HG02852 (cell line): ENCODE results near the gene SNED1.

Source experiments
- ATAC-seq: cut with Tn5 transposase; IDR thresholded peaks from one replicate; pipeline ENCODE4 v1.9.1; 2021; ENCODE audit warnings: mild to moderate bottlenecking, moderate library complexity; ENCODE audit not compliant: unreplicated experiment

Gene SNED1

DNA sequence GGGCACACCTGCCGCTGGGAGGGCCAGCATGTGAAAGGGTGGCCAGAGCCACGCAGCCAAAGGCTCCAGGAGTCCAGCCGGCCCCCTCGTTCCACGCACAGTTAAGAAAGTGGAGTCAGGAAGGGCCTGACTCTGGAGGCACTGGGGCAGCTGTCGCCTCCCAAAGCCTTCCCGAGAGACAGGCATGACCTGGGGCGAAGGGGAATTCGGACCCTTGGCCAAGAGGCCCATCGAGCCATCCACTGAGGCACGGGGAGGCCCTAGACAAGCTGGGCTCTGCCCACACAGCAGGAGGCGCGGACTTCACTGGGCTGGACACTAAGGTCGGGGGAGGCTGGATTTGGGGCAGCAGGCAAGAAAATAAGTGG lies 38.5 kb upstream of the SNED1 start:
- ATAC-seq = no peak

DNA sequence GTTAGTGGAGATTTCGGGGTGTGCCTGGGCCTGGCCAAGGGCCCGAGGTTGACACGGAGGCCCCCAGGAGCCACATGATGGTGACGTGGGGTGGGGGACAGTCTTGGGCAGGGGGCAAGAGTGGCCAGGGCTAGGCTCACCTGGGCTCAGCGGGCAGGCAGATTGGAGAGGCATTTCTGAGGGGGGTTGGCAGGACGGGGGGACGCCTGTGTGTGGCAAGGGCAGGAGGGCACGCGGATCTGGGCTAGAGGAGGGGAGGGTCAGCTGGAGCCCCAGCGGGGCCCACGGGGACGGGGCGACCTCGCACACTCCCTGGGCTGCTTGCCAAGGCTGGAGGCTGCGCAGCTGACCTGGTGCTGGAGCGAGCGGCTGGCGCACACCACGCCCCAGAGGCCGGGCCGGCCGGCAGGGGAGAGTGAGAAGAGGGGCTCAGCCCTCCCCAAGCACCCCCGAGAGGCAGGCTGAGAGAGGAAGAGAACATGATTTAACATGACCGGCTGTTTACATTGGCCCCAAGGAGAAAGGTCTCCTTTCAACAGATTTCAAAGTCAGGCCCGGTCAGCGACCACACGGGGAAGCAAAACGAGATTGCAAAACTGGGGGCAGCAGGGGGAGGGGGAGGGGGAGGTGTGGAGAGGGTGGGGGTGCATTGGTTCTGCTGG lies 38.0 kb upstream of the SNED1 start:
- ATAC-seq = no peak

DNA sequence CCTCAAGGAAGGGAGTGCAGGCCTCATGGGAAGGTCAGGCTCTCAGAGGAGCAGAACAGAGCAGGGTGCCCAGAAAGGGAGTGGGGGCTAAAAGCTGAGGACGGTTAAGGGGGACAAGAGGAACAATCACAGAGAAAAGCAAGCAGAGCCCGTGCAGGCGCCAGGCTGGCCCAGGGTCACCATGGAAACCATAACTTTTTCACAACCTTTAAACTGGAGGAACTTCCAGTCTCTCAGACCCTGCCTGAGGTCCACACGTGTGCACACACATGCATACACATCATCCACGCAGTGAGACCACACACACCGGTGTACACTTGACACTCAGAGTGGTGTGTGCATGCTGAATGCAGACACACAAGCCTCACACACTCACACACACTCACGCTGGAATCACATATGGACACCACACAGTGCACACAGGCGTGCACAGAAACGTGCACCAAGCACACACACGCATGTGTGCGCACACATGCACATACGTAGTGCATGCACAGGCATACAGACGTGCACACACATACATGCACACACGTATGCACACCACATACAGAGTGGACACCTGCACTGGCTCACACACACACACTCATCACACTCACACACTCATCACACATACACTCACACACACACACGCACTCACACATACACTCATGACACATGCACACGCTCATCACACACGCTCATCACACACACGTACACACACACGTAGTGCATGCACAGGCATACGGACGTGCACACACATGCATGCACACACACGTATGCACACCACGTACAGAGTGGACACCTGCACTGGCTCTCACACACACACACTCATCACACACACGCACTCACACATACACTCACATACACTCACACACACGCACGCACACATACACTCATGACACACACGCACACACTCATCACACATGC lies 37.2 kb upstream of the SNED1 start:
- no peak for ATAC-seq

DNA sequence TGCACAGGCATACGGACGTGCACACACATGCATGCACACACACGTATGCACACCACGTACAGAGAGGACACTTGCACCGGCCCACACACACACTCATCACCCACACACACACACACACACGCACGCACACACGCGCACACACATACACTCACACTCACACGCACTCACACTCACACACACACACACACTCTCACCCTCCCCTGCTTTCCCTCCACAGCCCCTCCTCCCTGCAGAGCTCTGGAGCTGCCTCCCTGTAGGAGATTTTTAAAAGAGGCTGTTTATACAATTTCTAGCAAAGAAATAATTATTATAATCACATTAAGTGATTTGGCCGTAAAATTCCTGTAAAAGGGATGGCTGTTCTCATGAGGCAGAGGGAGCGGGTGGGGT lies 36.5 kb upstream of the SNED1 start:
- no peak for ATAC-seq

DNA sequence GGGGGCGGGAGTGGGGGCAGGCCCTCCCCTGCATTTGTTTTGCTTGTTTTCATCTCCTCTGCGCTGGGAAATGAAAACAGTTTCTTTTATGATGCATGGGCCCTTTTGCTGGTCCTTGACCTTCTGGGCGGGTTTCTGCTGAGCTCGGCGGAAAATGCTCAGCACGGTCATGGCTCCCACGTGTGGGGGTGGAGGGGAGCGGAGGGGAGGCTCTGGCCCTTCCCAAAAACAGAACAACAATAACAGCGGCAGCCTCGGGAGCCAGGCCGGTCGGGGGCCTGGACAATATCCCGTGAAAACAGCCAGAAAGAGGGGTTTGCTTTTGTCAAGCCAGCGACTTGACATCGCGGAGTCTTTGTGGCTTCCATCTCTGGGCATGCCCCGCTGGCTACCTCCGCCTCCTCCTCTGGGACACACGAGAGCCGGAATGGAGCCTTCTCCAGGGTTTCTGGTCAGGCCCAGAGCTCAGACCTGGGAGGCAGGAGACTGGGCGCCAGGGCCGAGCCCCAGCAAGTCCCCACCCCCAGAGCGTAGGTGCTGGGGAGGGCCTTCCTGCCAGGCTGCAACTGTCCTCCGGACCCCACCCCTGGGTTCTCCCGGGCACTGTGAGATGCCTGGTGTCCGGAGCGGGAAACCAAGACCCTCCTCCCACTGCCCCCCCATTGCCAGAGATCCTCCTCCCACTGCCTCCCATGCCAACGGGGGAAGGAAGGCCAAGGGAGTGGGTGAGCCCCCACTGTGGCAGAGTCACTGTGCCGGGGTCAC lies 35.9 kb upstream of the SNED1 start:
- no peak for ATAC-seq

DNA sequence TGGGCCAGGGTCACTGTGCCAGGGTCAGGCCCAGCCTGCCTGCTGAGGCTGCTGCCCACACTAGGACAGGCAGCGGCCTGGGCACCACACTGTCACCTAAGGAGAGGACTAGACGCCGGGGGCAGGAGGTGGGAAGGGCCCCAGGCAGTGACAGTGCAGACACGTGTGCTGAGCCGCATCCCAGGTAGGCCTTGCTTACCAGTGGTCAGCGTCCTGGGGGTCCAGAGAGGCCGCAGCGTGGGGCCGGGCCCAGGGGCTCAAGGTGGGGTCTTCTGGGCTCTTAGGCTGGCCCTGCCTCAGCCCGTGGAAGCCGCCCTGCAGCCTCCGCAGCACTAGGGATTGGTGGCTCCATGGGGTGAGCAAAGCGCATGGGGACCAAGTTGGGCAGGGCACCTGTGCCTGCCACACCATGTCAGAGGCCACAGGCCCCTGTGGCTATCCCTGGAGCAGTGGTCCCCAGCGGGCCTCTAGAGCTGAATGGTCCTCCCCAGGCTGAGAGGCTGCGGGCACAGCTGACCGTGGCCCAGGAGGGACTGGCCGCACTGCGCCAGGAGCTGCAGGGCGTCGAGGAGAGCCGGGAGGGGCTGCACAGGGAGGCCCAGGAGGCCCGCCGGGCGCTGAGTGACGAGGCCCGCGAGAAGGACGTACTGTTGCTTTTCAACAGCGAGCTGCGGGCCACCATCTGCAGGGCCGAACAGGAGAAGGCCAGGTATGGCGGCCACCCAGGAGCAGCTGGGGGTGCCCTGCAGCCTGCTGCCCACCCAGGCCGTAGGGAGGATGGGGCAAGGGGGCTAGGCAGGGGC lies 35.2 kb upstream of the SNED1 start:
- ATAC-seq = no peak

DNA sequence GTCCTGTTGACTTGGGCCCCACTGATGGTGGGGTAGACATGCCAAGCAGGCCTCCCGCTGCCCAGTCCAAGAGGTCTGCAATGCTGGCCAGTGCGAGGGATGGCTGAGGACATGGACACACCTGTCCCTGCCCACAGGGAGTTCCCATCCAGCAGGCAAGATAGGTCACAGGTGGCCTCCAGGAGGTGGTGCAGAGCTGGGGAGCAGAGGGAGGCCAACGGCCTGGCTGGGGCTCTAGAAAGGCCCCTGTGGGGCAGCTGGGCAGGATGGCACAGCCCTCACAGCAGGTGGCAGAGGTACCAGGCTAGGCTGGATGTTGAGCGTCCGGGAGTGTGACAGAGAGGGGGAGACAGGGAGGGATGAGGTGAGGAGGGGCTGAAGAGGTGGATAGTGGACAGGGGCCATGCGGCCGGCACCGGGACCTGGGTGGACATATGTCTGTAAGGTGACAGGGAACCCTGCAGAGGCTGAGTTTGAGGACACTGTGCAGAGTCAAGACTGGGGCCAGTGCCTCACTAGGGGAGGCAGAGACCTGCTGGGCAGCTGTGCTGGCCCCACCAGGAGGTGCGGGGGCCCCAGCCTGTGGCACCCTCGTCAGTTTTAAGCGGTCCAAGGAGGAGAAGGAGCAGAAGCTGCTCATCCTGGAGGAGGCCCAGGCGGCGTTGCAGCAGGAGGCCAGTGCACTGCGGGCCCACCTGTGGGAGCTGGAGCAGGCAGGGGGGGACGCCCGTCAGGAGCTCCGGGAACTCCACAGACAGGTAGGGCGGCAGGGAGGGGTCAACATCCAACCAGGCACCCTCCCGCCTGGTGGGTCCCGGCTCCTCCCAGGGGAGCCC lies 34.3 kb upstream of the SNED1 start:
- no peak for ATAC-seq

DNA sequence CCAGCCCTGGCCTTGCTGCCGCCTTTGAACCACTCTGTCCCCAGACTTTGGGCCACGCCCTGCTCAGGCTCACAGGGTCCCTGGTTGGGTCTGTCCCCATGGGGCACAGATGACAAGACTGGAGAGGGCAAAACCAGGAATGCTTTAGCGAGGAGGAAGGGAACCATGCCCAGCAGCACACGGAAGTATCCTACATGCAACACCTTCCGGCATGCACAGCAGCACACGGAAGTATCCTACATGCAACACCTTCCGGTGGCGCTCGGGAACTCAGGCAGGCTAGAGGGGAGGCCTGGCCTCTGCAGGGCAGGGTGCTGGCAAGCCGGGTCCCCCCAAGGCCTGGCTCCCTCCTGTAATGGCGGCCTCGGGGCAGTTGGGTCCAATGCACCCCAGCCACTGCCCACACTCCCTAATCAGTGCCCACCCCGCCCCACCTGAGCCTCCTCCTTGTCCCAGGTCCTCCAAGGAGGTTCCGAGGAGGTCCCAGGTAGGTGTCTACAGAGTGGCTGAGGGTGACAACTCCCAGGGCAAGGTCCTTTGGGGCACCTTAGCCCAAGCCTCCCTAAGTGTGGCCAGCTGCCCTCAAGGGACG lies 33.6 kb upstream of the SNED1 start:
- no peak for ATAC-seq

DNA sequence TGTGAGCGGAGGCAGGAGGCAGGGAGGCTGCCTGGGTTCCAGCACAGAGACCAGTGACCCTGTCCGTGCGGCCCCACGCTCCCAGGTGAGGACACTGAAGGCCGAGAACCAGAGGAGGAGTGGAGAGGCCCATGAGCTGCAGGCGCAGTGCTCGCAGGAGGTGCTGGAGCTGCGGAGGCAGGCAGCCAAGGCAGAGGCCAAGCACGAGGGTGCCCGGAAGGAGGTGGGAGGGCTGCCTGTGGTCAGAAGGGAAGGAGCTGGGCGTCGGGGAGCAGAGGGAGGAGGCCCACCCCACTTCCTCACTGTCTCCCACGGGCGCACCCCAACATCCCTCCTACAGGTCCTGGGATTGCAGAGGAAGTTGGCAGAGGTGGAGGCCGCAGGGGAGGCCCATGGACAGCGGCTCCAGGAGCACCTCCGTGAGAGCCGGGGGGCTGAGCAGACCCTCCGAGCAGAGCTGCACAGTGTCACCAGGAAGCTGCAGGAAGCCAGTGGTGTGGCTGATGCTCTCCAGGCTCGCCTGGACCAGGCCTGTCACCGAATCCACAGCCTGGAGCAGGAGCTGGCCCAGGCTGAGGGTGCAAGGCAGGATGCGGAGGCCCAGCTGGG lies 33.0 kb upstream of the SNED1 start:
- no peak for ATAC-seq

DNA sequence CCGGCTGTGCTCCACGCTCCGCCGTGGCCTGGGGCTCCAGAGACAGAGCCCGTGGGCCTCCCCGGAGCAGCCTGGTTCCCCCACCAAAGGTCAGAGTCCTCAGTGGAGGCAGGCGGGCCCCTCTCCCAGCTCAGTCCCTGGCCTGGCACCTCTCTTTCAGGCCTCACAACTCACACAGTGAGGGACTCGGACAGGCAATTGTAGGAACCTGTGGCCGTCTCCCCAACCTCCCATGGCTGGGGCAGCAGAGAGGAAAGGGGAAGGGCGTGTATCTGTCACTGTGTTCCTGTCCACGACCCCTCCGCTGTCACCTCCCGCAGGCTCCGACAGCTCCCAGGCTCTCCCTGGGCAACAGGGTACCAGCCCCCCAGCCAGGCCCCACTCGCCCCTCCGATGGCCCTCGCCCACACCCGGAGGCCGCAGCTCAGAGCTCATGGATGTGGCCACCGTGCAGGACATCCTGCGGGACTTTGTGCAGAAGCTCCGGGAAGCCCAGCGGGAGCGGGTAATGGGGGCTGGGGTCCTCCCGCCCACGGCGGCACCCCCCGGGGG lies 32.4 kb upstream of the SNED1 start:
- no peak for ATAC-seq

DNA sequence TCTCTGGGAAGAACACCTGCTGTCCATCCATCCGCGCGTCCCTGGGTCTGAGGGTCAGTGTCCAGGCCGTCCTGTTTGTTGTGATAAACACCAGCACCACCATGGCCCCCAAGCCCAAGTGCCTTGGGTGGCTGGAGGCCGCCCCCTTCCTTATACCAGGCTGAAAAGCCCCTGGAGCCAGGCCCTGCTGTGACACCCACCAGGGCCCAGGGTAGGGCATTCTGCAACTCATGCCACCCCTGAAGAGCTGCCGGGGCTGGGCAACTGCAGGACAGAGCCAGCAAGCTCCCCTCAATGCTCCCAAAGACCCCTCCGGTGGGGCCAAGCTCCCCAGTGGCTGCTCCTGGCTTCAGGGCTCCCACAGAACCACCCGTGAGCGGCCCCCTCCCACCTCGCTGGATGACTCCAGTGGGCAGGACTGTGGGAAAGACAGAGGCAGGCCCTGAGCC lies 31.9 kb upstream of the SNED1 start:
- ATAC-seq = no peak

DNA sequence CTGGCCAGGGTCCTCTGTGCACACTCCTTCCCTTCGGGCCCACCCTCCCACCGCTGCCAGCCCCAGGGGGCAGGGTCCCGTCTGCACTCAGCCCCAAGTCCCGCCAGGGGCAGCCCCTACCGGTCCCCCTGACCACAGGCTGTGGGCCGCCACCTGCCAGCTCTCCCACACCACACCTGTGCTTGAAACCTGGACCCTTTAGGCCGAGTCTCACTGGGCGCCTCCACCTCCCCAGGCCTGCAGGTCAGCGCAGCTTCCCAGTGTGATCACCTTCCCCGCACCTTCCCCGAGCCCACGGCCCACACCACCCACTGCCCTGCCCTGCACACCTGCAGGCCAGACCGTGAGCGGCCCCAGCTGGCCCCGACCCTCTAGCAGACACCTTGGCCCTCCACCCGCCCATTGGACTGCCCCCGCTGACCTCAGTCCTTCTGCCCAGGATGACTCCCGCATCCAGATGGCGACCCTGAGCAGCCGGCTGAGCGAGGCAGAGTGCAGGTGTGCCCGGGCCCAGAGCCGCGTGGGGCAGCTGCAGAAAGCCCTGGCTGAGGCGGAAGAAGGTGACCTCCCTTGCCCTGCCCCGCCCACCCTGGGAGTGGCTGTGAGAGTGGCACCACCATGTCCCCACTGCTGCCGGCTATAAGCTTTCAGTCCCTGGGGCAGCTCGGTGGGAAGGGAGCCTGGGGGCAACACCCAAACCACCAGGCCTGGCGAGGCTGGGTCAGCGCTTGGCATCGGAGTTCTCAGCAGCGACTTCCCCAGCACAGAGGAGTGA lies 31.3 kb upstream of the SNED1 start:
- no peak for ATAC-seq

DNA sequence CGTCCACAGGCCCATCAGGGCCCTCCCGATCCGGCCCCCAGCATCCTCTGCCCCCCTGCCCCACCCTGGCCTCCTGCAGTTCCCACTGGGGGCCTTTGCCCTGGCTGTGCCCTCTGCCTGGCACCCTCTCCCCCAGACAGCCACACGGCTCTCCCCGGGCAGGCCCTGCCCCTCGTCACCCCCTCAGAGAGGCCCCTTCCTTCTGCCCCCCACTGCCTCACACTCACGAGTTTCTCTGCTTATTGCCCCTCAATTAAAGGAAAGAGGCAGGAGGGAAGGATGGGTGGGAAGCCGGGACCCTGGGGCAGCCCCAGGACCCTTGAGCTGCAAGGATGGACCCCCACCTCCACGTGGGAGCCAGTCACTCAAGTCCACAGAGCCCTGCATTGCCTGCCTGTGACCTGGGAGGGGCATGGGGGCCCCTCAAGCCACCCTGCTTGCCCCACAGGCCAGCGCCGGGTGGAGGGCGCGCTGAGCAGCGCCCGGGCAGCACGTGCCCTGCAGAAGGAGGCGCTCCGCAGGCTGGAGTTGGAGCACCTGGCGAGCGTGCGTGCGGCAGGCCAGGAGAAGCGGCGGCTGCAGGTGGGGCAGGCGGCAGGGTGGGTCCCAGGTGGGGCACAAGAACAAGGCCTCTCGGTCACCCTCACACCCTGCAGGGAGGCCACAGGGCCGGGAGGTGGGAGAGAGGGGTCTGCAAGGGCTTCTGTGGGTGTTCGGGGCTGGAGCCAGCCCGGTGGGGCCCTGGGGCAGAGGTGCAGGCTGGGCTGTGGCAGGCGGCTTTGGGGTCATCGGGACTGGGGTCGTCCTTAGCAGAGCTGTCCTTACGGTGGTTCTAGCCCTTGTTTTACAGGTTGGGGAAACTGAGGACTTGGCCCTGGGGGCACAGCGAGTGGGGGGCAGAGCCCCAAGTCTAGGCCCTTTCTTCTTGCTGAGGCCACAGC lies 30.5 kb upstream of the SNED1 start:
- ATAC-seq = no peak

DNA sequence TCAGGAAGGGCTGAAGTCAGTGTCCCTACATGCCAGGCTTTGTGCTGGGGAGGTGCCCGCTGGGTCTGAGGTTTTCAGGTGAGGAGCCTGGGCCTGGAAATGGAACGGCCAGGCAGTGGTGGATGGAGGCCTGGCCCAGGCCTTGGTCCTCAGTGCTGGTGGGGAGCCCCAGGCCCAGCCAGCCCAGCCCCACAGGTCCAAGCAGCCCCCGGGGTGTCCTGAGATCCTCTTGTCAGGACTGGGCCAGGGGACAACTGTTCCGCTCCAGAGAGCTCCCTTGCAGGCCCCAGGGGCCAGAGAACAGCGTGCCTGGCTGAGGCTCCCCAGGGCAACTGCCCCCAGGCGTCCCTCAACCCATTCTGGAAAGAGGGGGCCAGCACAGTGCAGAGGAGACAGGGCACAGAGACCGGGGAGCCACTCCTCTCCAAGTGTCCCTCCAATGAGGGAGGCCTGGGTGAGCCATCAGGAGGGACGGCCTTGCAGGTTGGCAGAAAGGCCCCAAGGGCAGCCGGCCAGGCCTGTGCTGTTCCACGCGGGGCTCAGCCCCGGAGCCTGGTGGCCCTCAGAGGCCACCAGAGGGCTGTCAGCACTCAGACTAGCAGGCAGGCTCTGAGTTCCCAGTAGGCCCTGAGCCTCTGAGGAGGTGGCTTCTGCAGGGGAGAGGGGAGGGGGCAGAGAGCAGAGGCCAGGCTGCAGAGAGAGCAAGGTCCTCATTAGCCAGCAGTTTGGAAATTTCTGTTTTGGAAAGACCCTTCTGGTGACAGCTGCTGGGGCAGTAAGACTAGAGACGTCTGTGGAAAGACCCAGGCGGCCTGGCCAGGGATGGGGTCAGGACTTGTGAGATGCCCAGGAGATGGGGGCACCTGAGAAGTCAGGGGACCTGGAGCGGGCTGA lies 29.4 kb upstream of the SNED1 start:
- no peak for ATAC-seq

DNA sequence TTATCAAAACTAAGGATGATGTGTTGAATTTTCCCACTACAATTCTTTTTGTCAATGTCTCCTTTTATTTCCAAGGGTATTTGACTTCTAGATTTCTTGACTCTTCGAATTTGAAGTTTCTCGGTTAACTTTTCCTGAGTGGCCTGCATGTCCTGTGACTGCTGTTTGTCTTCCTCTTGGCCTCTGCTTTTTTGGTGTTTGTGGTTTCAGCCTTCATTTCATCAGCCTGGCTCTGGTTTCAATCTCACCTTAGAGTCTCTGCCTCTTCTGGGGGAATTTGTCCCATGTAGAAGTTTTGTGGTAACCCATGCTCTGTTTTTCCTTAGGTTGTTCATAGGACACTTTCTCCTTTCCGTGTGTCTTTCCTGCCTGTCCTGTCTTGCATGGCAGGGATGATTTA lies 28.3 kb upstream of the SNED1 start:
- no peak for ATAC-seq

DNA sequence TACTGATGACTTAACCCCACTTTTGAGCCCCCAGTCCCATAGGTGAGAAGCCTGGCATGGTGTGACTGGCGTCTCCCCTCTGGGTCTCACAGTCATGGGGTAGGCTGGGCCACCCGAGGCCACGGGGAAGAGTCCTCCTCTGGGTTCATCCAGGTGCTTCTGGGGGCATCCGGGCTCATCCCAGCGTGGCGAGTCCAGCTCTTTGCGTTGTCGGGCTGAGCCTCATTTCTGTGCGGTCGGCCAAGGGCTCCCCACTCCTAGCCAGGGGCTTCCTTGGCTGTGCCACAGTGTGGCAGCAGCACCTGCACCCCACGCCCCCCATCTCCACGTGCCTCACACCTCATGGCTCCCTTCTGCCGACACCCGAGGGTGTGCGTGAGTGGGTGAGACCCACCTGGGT lies 27.6 kb upstream of the SNED1 start:
- no peak for ATAC-seq
